SU-DHL-6 (cell line): ENCODE results near the gene ADRA2B.

ENCODE experiments used
- H2AFZ ChIP-seq: fragments of 200-600 bp; sonication (generic); 2 replicates; pipeline ENCODE4 v1.6.1; 2014; ENCODE audit warnings: low read depth, mild to moderate bottlenecking, moderate library complexity, mixed read lengths, antibody characterized with exemption, low read length; ENCODE audit not compliant: severe bottlenecking
- H3F3A ChIP-seq: fragments of 200-600 bp; shearing (Covaris generic); 2 replicates; pipeline ENCODE4 v1.6.0; 2016; ENCODE audit warnings: antibody characterized with exemption, mild to moderate bottlenecking; ENCODE audit not compliant: insufficient read depth
- H3K27ac ChIP-seq: fragments of 200-600 bp; sonication (generic); 2 replicates; pipeline ENCODE4 v1.5.1; 2016; ENCODE audit warnings: low read depth, mild to moderate bottlenecking, low read length, moderate library complexity, mixed read lengths
- H3K27me3 ChIP-seq: fragments of 200-600 bp; sonication (generic), shearing (Covaris generic); 2 replicates; pipeline ENCODE4 v1.6.0; 2014; ENCODE audit warnings: mild to moderate bottlenecking, low read length
- H3K36me3 ChIP-seq: fragments of 200-600 bp; sonication (generic); 2 replicates; pipeline ENCODE4 v1.6.1; 2014; ENCODE audit warnings: mild to moderate bottlenecking, low read length, mixed read lengths
- H3K4me2 ChIP-seq: fragments of 300-600, 200-600 bp; shearing (Covaris generic), sonication (generic); 2 replicates; pipeline ENCODE4 v1.6.0; 2014; ENCODE audit warnings: low read length, low read depth, mild to moderate bottlenecking; ENCODE audit not compliant: poor library complexity, severe bottlenecking
- H3K4me3 ChIP-seq: fragments of 200-600 bp; sonication (generic); 2 replicates; pipeline ENCODE4 v1.5.1; 2014; ENCODE audit warnings: antibody characterized with exemption, low read length, mild to moderate bottlenecking, mixed read lengths; ENCODE audit not compliant: insufficient read depth, poor library complexity, severe bottlenecking
- H3K79me2 ChIP-seq: fragments of 200-600 bp; sonication (generic); 2 replicates; pipeline ENCODE4 v1.6.1; 2014; ENCODE audit warnings: mild to moderate bottlenecking, low read length, moderate library complexity; ENCODE audit not compliant: insufficient read depth
- H3K9ac ChIP-seq: fragments of 200-600 bp; sonication (generic); 2 replicates; pipeline ENCODE4 v1.7.0; 2014; ENCODE audit warnings: mild to moderate bottlenecking, low read length
- H3K9me2 ChIP-seq: fragments of 200-600 bp; sonication (generic); replicated peaks from 2 replicates; pipeline ENCODE4 v1.6.1; 2014; ENCODE audit warnings: low read length; ENCODE audit not compliant: insufficient read depth
- H3K9me3 ChIP-seq: fragments of 200-600 bp; sonication (generic); 2 replicates; pipeline ENCODE4 v1.6.1; 2014; ENCODE audit warnings: low read length, mixed read lengths; ENCODE audit not compliant: insufficient read depth
- H4K20me1 ChIP-seq: fragments of 200-600 bp; sonication (generic); 2 replicates; pipeline ENCODE4 v1.6.1; 2014; ENCODE audit warnings: low read depth, mild to moderate bottlenecking, antibody characterized with exemption, low read length, moderate library complexity, mixed read lengths
- CTCF ChIP-seq: fragments of 200-600 bp; sonication (generic); IDR thresholded peaks from one replicate; pipeline ENCODE4 v1.5.1; 2017; ENCODE audit warnings: antibody characterized with exemption, mild to moderate bottlenecking, low read length, moderate library complexity; ENCODE audit not compliant: insufficient read depth, poor library complexity, severe bottlenecking
- EZH2phosphoT487 ChIP-seq: fragments of 200-600 bp; sonication (generic), shearing (Covaris generic); conservative IDR thresholded peaks from 2 replicates; pipeline ENCODE4 v1.6.1; 2018; ENCODE audit warnings: mild to moderate bottlenecking, antibody characterized with exemption, low read length, moderate library complexity, mixed read lengths

ADRA2B gene

GRCh38 chr2:96137321-96138178, 21.2 kb upstream of the ADRA2B start:
- H3K4me3 ChIP-seq = no peak overlapping the region
- H4K20me1 ChIP-seq = no peaks in the 10 kb centered on the region
- no peaks in the 10 kb centered on the region for H3K79me2 ChIP-seq
- TF ChIP-seq CTCF = no peak
- no peak for TF ChIP-seq EZH2phosphoT487
- peaks cover 16% of the 10 kb centered on the region for H3F3A ChIP-seq
- no peaks in the 10 kb centered on the region for H3K36me3 ChIP-seq
- no peak overlapping the region for H3K4me2 ChIP-seq
- no peak overlapping the region for H2AFZ ChIP-seq
- H3K9ac ChIP-seq = no peak overlapping the region
- no peak overlapping the region for H3K27ac ChIP-seq
- H3K9me3 ChIP-seq = no peaks in the 10 kb centered on the region
- H3K27me3 ChIP-seq = no peaks in the 10 kb centered on the region
- H3K9me2 ChIP-seq = no peaks in the 10 kb centered on the region

DNA sequence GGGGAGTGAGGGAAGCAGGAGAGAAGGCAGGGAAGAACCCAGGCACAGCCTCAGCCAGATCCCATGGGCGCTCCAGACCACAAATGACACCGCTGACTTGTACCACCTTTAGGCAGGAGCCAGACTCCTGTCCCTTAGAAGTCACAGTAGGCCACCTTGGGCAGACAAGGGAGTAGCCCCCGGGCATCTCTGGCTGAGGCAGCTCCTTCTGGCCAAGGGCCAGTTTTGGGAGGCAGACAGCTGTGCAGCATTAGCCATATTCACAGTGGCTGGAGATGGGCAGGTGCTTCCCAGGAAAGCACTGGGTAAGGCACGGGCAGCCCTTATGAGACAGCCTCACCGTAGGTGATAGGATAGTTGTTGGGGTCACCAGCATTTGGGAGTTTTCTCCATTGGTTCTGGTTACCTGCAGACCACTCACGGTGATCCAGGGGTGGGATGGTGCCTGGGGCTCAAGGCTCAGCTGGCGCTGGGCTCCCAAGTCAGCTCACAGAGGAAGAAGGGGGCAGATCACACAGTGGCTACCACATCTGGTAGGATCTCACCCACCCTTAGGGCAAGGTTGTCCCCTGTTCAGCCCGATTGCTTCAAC, 19.9 kb upstream of the ADRA2B start:
- Histone ChIP-seq H3K9me3 (no peaks in the 10 kb centered on the region), H3K9ac (no peak overlapping the region), H2AFZ (no peak overlapping the region), H3K79me2 (no peaks in the 10 kb centered on the region), H3F3A (peaks cover 6% of the 10 kb centered on the region; the same call in 1 of the 2 replicates), H3K4me3 (no peak overlapping the region), H3K36me3 (no peaks in the 10 kb centered on the region), H4K20me1 (no peaks in the 10 kb centered on the region), H3K4me2 (no peak overlapping the region), H3K27ac (no peak overlapping the region), H3K27me3 (no peaks in the 10 kb centered on the region), H3K9me2 (no peaks in the 10 kb centered on the region)
- TF ChIP-seq EZH2phosphoT487 (no peak), CTCF (no peak)

- Histone ChIP-seq H3K36me3 (no peaks in the 10 kb centered on the region), H3K27me3 (no peaks in the 10 kb centered on the region), H2AFZ (no peak overlapping the region), H4K20me1 (no peaks in the 10 kb centered on the region), H3K27ac (no peak overlapping the region), H3K79me2 (no peaks in the 10 kb centered on the region), H3K9me2 (no peaks in the 10 kb centered on the region), H3K9ac (no peak overlapping the region), H3K4me2 (no peak overlapping the region), H3K9me3 (no peaks in the 10 kb centered on the region), H3F3A (peaks cover 6% of the 10 kb centered on the region; the same call in 1 of the 2 replicates), H3K4me3 (no peak overlapping the region)
- no peak for TF ChIP-seq EZH2phosphoT487
- TF ChIP-seq CTCF = no peak
Observed at GRCh38 chr2:96135621-96136020, 19.2 kb upstream of the ADRA2B start.
